Measurements from ENCODE around the gene C4orf51. TPM values are rescaled to one million over a fixed set of nuclear protein-coding genes. Genes with fewer than 3 reads are reported as not detected.

C4orf51 gene
- total and polyA plus RNA-seq, 2 of the 8 experiments (the other 6 are each of a cell fraction or from before 2014, with no cell fraction given): 0.54 TPM; not detected in 1

- TF ChIP-seq SP1 (IDR thresholded peaks at IDR 0.05; ENCODE audit: low read depth, low read length): no peak
- TF ChIP-seq ZNF274 (IDR thresholded peaks at IDR 0.05; ENCODE audit: borderline replicate concordance, extremely low read depth, low read length): no peak
- TF ChIP-seq E2F6 (IDR thresholded peaks at IDR 0.05): no peak
These were observed 76.3 kb downstream of the C4orf51 start (continued) for GRCh38 chr4:145756244-145756643.

All from H1 (cell line).